ENCODE data around the gene SACS.

DNA sequence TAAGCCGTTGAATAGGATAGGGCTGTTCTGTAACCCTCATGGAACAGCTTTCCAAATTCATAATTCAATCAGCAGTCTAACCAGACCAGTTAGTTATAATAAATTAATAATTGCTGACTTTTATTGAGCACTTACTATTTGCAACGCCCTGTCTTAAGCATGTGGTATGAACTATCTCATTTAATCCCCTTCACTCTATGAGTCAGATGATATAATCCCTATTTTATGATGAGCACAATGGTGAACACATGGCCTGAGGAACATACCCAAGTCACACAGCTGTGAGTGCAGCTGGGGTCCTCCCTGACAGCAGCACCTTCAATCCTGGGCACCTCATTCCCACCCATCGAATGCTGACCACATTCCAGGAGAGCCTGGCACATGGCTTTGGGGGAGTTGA is 28.0 kb upstream of the SACS start:
- TF ChIP-seq POLR2A (IDR thresholded peaks at IDR 0.05) = no peak
- TF ChIP-seq, protein P1, sequence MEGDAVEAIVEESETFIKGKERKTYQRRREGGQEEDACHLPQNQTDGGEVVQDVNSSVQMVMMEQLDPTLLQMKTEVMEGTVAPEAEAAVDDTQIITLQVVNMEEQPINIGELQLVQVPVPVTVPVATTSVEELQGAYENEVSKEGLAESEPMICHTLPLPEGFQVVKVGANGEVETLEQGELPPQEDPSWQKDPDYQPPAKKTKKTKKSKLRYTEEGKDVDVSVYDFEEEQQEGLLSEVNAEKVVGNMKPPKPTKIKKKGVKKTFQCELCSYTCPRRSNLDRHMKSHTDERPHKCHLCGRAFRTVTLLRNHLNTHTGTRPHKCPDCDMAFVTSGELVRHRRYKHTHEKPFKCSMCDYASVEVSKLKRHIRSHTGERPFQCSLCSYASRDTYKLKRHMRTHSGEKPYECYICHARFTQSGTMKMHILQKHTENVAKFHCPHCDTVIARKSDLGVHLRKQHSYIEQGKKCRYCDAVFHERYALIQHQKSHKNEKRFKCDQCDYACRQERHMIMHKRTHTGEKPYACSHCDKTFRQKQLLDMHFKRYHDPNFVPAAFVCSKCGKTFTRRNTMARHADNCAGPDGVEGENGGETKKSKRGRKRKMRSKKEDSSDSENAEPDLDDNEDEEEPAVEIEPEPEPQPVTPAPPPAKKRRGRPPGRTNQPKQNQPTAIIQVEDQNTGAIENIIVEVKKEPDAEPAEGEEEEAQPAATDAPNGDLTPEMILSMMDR (IDR thresholded peaks at IDR 0.05) = no peak
